Skeletal muscle satellite cell (primary cell): ENCODE measurements around the gene NUDT3.
"Not testable (repeated sequence)": the region's sequence is repeated elsewhere in the genome, so short reads cannot be mapped to it uniquely, and the experiment has no call there.

Source experiments
- H3K27me3 ChIP-seq: 2 replicates; pipeline ENCODE4 v1.7.0; 2013; ENCODE audit warnings: low read length; ENCODE audit not compliant: control insufficient read depth, insufficient read depth
- H3K36me3 ChIP-seq: 2 replicates; pipeline ENCODE4 v1.7.0; 2013; ENCODE audit warnings: mild to moderate bottlenecking, control low read depth, low read length; ENCODE audit not compliant: insufficient read depth
- H3K4me1 ChIP-seq: 2 replicates; pipeline ENCODE4 v1.7.0; 2013; ENCODE audit warnings: low read length; ENCODE audit not compliant: control insufficient read depth, insufficient read depth
- H3K4me2 ChIP-seq: 2 replicates; pipeline ENCODE4 v1.7.0; 2013; ENCODE audit warnings: mild to moderate bottlenecking, low read length
- H3K4me3 ChIP-seq: 2 replicates; pipeline ENCODE4 v1.7.0; 2013; ENCODE audit warnings: low read length
- H3K9ac ChIP-seq: 2 replicates; pipeline ENCODE4 v1.7.0; 2013; ENCODE audit warnings: mild to moderate bottlenecking, low read depth, low read length, moderate library complexity
- H3K9me3 ChIP-seq: replicated peaks from 2 replicates; pipeline ENCODE4 v1.7.0; 2013; ENCODE audit warnings: mild to moderate bottlenecking, control low read depth, low read length

NUDT3 gene

DNA sequence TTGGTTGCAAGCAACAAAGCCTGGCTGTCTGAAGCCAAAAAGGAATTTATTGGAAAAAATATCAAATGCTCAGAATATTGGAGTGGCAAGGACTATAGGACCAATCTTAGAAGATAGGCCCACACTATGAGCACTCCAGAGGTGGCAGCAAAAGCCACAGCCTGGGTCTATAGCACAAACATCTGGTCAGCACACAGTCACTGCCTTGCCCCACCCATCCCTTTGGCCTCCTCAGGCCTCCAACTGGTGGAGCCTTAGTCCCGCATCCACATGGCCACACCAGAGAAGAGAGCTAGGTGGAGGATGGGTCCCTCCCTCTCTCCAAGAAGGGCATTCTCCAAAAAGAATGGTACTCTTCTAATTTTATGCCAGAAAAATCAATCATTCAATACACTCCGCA lies 14.0 kb downstream of the NUDT3 start:
- Histone ChIP-seq H3K4me1 (peaks cover 23% of the 10 kb centered on the region), H3K4me2 (peak overlapping the region; percentile 9), H3K27me3 (no peaks in the 10 kb centered on the region), H3K4me3 (no peak overlapping the region), H3K9ac (no peak overlapping the region), H3K9me3 (no peaks in the 10 kb centered on the region), H3K36me3 (no peaks in the 10 kb centered on the region)

DNA sequence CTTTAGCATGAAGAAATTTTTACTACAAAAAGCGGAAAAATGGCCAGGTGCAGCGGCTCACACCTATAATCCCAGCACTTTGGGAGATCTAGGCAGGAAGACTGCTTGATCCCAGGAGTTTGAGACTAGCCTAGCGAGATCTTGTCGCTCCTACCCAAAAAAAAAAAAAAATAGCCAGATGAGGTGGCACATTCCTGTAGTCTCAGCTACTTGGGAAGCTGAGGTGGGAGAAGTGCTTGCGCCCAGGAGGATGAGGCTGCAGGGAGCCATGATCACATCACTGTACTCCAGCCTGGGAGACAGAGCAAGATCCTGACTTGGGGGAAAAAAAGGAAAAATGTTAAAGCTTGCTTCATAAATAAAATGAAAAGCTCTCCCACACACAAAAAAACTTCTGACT lies 14.5 kb downstream of the NUDT3 start:
- H3K27me3 ChIP-seq, result no peaks in the 10 kb centered on the region
- H3K4me1 ChIP-seq, result peaks cover 18% of the 10 kb centered on the region
- H3K36me3 ChIP-seq, result no peaks in the 10 kb centered on the region
- no peak overlapping the region for H3K4me3 ChIP-seq
- no peak overlapping the region for H3K9ac ChIP-seq
- H3K9me3 ChIP-seq, result no peaks in the 10 kb centered on the region
- H3K4me2 ChIP-seq, result peak overlapping the region; percentile 9

DNA sequence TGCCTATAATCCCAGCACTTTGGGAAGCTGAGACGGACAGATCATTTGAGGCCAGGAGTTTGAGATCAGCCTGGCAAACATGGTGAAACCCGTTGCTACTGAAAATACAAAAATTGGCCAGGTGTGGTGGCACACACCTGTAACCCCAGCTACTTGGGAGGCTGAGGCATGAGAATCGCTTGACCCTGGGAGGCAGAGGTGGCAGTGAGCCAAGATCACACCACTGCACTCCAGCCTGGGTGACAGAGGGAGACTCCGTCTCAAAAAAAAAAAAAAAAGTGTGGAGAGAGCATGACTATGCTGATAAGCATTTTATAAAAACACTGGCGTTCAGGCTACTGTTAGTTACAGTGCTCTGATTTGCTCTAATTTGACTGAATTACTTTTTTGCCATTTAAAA lies 14.9 kb downstream of the NUDT3 start:
- H3K9ac ChIP-seq, H3K4me3 ChIP-seq, H3K4me2 ChIP-seq, H3K27me3 ChIP-seq, H3K36me3 ChIP-seq, H3K9me3 ChIP-seq: not testable (repeated sequence)
- peaks cover 17% of the 10 kb centered on the region for H3K4me1 ChIP-seq

DNA sequence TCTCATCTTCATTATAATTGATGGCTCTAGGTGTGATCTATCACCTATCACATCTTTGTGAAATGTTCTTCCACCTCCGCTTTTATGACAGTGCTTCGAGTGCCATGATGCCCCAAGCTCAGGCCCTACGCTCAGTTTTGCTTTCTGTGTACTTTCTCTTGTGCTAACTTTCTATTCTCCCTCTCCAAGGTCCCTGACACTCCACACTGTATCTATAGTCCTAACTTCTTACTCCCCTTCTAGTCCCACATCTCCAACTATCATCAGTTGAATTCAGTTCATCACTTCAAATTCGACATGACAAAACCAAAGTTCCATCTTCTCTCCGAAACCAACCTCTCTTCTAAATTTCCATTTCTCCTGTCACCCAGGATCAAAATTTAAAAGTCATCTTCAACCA lies 16.6 kb downstream of the NUDT3 start:
- no peak overlapping the region for H3K9ac ChIP-seq

DNA sequence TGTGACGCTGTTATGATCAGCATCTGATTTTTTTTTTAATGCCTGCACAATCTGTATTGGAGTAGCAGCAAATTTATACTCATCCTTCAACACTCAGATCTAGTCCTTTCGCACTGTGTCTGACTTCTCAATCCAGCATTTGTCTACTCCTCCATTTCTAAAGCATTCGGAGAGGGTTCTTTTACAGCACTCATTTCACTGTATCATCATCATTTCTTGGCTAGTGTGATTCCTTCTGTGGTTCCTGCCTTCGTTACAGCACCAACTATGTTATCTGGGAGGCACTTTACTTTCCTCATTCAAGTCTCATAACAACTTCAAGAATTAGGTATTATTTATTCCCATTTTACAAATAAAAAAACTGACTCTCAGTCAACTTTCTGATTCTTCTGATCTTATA lies 18.0 kb downstream of the NUDT3 start:
- H3K4me3 ChIP-seq, result no peak overlapping the region
- no peak overlapping the region for H3K9ac ChIP-seq
- H3K4me1 ChIP-seq, result peaks cover 10% of the 10 kb centered on the region
- H3K9me3 ChIP-seq, result no peaks in the 10 kb centered on the region
- H3K36me3 ChIP-seq, result peaks cover 5% of the 10 kb centered on the region
- no peak overlapping the region for H3K4me2 ChIP-seq
- H3K27me3 ChIP-seq, result no peaks in the 10 kb centered on the region

More for the DNA sequence above, 16.6 kb downstream of the NUDT3 start:
- Histone ChIP-seq H3K4me2 (no peak overlapping the region), H3K27me3 (no peaks in the 10 kb centered on the region), H3K4me3 (no peak overlapping the region), H3K4me1 (peaks cover 12% of the 10 kb centered on the region), H3K9me3 (no peaks in the 10 kb centered on the region), H3K36me3 (no peaks in the 10 kb centered on the region)

DNA sequence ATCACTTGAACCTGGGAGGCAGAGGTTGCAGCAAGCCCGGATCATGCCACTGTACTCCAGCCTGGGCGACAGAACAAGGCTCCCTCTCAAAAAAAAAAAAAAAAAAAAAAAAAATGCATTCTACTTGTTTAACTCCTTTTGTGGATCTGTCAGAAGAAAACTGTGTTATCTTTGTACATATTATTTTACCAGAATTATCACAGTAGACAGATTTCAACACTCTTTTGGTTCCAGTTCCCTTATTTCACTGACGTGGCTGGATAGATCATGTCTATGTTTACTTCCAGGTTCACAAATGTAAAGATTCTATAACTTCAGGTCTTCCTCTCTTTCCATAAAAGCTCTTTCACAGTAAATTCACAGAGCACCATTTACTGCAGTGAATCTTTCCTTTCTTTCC lies 18.4 kb downstream of the NUDT3 start:
- Histone ChIP-seq H3K4me1 (peaks cover 10% of the 10 kb centered on the region), H3K27me3 (no peaks in the 10 kb centered on the region), H3K4me2 (no peak overlapping the region), H3K36me3 (peaks cover 5% of the 10 kb centered on the region), H3K9me3 (no peaks in the 10 kb centered on the region), H3K9ac (no peak overlapping the region), H3K4me3 (no peak overlapping the region)

DNA sequence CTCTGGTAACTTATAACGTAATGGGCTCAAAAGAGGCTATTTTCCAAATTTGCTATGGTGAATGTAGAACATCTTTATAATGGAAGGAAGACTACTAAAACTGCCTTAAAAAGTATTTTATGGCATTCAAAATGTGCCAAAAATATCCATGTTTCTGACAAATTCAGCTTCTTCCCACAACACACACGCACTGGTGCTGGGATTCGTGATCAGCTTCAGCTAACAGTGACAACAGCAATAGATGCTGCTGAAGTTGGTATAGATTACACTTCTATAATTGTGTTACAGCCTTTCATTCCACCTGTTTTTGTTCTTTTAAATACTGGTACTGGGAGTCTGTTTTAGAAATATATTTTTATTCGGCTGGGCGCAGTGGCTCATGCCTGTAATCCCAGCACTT lies 19.0 kb downstream of the NUDT3 start:
- Histone ChIP-seq H3K36me3 (peaks cover 5% of the 10 kb centered on the region), H3K9ac (no peak overlapping the region), H3K27me3 (no peaks in the 10 kb centered on the region), H3K4me3 (no peak overlapping the region), H3K4me1 (peaks cover 8% of the 10 kb centered on the region), H3K4me2 (no peak overlapping the region), H3K9me3 (no peaks in the 10 kb centered on the region)

DNA sequence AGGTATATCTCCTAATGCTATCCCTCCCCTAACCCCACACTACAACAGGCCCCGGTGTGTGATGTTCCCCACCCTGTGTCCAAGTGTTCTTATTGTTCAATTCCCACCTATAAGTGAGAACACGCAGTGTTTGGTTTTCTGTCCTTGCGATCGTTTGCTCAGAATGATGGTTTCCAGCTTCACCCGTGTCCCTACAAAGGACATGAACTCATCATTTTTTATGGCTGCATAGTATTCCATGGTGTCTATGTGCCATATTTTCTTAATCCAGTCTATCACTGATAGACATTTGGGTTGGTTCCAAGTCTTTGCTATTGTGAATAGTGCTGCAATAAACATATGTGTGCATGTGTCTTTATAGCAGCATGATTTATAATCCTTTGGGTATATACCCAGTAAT lies 20.6 kb downstream of the NUDT3 start:
- H3K4me1 ChIP-seq, H3K36me3 ChIP-seq, H3K27me3 ChIP-seq, H3K9me3 ChIP-seq, H3K9ac ChIP-seq, H3K4me2 ChIP-seq, H3K4me3 ChIP-seq: not testable (repeated sequence)

DNA sequence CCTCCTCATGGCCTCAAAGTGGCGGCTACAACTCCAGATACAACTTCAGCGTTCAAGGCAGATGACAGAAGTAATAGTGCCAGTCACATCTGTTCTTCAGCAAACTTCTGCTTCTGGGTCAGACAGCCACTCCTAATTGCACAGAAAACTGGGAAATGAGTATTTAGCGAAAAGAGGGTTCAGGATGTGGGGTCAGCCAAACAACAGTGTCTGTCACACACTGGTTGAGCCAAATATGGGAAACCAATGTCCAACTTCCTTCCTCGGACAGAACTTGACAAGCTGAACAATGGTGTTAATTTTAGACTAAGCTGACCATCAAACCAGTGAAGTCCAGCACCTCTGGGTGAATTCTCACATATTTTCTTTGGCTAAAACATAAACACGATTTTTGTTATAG lies 22.1 kb downstream of the NUDT3 start:
- H3K9me3 ChIP-seq, result no peaks in the 10 kb centered on the region
- no peak overlapping the region for H3K9ac ChIP-seq
- H3K4me1 ChIP-seq, result peaks cover 5% of the 10 kb centered on the region
- no peak overlapping the region for H3K4me3 ChIP-seq
- H3K27me3 ChIP-seq, result no peaks in the 10 kb centered on the region
- peaks cover 5% of the 10 kb centered on the region for H3K36me3 ChIP-seq
- H3K4me2 ChIP-seq, result no peak overlapping the region

DNA sequence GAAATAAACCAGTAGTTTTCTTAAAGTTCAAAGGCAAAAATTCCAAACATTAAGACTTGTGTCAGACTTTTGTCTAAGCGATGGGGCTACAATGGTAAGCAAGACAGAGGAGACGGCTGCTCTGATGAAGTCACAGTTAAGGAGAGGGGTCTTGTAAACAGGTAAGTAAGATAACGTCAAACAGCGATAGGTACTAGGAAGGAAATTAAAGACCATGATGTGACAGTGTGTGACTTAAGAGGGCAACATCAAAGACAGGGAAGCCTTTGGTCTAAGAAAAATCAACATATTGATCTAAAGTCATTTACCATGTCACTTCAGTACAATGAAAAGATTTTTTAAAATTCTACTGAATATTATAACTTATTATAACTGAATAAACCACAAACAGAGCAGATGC lies 23.1 kb downstream of the NUDT3 start:
- Histone ChIP-seq H3K36me3 (peaks cover 5% of the 10 kb centered on the region), H3K9me3 (no peaks in the 10 kb centered on the region), H3K27me3 (no peaks in the 10 kb centered on the region), H3K9ac (no peak overlapping the region), H3K4me3 (no peak overlapping the region), H3K4me2 (no peak overlapping the region), H3K4me1 (peaks cover 5% of the 10 kb centered on the region)

DNA sequence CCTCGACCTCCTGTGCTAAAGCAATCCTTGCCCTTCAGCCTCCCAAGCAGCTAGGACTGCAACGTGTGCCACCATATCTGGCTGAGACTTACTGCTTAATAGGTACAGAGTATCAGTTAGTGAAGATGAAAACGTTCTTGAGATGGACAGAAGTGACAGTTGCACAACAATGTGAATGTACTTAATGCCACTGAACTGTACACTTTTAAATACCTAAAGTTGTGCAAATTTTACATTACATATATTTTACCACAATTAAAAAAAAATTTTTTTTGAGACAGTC lies 25.9 kb downstream of the NUDT3 start:
- Histone ChIP-seq H3K9me3 (no peaks in the 10 kb centered on the region), H3K9ac (no peak overlapping the region), H3K4me1 (peaks cover 10% of the 10 kb centered on the region), H3K27me3 (no peaks in the 10 kb centered on the region), H3K4me2 (peak overlapping the region; percentile 67), H3K36me3 (peaks cover 5% of the 10 kb centered on the region), H3K4me3 (no peak overlapping the region)

DNA sequence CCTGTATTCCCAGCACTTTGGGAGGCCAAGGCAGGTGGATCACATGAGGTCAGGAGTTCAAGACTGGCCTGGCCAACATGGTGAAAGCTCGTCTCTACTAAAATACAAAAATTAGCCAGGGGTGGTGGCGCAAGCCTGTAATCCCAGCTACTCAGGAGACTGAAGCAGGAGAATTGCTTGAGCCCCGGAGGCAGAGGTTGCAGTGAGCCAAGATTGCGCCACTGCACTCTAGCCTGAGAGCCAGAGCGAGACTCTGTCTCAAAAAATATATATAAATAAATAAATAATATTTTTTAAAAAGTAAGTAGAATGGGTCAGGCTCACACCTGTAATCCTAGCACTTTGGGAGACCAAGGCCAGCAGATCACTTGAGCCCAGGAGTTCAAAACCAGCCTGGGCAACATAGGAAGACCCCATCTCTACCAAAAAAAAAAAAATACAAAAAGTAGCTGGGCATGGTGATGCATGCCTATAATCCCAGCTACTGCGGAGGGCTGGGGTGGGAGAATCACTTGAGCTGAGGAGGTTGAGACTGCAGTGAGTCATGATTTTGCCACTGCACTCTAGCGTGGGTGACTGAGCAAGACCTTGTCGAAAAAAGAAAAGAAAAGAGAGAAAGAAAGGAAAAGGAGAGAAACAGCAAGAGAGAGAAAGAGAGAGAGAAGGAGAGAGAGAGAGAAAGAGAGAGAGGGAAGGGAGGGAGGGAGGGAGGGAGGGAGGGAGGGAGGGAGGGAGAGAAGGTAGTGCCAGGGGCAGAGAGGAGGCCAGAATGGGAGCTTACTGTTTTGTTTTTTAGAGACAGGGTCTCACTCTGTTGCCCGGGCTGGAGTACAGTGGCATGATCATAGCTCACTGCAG lies 26.5 kb downstream of the NUDT3 start:
- not testable (repeated sequence) for H3K27me3 ChIP-seq, H3K9ac ChIP-seq, H3K4me3 ChIP-seq, H3K9me3 ChIP-seq, H3K36me3 ChIP-seq
- Histone ChIP-seq H3K4me1 (peaks cover 13% of the 10 kb centered on the region), H3K4me2 (peak overlapping the region; percentile 67)
